GM12872 (cell line): ENCODE data around the gene LYPD1.

Source experiments
- TF ChIP-seq, protein P1 (sequence below): IDR thresholded peaks from 3 replicates; pipeline ENCODE4 v1.5.1; 2011; ENCODE audit warnings: low read depth, mild to moderate bottlenecking, low read length, moderate library complexity; ENCODE audit not compliant: insufficient read depth

LYPD1 gene

GRCh38 chr2:132608311-132608710, 61.7 kb downstream of the LYPD1 start:
- TF ChIP-seq, protein P1, sequence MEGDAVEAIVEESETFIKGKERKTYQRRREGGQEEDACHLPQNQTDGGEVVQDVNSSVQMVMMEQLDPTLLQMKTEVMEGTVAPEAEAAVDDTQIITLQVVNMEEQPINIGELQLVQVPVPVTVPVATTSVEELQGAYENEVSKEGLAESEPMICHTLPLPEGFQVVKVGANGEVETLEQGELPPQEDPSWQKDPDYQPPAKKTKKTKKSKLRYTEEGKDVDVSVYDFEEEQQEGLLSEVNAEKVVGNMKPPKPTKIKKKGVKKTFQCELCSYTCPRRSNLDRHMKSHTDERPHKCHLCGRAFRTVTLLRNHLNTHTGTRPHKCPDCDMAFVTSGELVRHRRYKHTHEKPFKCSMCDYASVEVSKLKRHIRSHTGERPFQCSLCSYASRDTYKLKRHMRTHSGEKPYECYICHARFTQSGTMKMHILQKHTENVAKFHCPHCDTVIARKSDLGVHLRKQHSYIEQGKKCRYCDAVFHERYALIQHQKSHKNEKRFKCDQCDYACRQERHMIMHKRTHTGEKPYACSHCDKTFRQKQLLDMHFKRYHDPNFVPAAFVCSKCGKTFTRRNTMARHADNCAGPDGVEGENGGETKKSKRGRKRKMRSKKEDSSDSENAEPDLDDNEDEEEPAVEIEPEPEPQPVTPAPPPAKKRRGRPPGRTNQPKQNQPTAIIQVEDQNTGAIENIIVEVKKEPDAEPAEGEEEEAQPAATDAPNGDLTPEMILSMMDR: no peak

- TF ChIP-seq, protein P1: no peak
These were observed 62.4 kb downstream of the LYPD1 start for GRCh38 chr2:132607426-132608090.

DNA sequence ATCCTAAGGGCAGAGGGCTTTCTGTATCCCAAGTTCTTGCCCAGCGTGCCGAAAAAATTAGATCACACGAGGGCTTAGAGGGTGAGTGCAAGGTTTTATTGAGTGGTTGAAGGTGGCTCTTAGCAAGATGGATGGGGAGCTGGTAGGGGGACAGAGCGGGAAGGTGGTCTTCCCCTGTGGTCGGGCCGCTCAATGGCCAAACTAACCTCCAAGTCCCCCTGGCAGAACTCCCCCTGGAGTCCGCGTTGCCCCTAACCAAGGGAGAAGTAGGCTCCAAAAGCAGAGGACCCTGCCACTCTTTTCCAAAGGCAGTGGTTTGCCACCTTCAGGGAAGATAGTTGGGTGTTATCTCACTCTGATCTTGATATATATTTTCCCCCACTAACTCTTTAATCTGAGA, 63.4 kb downstream of the LYPD1 start:
- TF ChIP-seq, protein P1: no peak

GRCh38 chr2:132605236-132606180, 64.5 kb downstream of the LYPD1 start:
- TF ChIP-seq, protein P1: no peak

DNA sequence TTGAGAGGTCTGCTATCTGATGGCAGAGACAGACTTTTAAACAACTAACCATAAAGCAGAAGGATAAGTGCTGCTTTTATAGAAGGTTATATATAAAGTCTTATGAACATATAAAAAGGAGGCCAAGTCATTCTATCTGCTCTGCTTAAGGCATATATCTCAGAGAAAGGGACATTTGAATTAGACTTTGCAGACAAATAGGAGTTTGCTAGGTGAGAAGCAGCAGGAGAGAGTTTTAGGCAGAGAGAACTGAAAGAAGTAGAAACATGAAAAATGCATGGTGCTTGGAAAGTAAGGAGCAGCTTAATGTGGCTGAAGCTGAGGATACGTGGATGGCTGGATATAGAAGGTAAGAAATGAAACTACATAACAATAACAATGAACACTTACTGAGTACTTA, 65.4 kb downstream of the LYPD1 start:
- TF ChIP-seq, protein P1: no peak

GRCh38 chr2:132599556-132599955, 70.4 kb downstream of the LYPD1 start:
- TF ChIP-seq, protein P1: no peak

GRCh38 chr2:132598536-132598935, 71.5 kb downstream of the LYPD1 start:
- TF ChIP-seq, protein P1: no peak
